Stomach (tissue), 9 donors: ENCODE measurements around the gene VMP1. TPM values are rescaled to one million over a fixed set of nuclear protein-coding genes. Genes with fewer than 3 reads are reported as not detected.

ENCODE experiments used
- DNase-seq, 2 donors: peaks; one replicate each; pipeline versions ENCODE4 v3.0.0 to v3.0.0-alpha.2; 2013 to 2019
- H3K27ac ChIP-seq, 5 donors: fragments of 200-600 bp in 4 of 5; sonication (generic) in 4 of 5; one replicate each; pipeline ENCODE4 v1.5.1; 2013 to 2019; ENCODE audit warnings: mild to moderate bottlenecking in 1 of 5, moderate library complexity in 1 of 5
- H3K27me3 ChIP-seq, 3 donors: fragments of 200-600 bp; sonication (generic); one replicate each; pipeline ENCODE4 v1.5.1; 2017 to 2019; ENCODE audit warnings: mixed run types in 1 of 3
- H3K36me3 ChIP-seq, 4 donors: fragments of 200-600 bp; sonication (generic); 1 replicate in 3 of 4; 2 replicates in 1 of 4; pipeline ENCODE4 v1.5.1; 2016 to 2019
- H3K4me1 ChIP-seq, 4 donors: fragments of 200-600 bp; sonication (generic); one replicate each; pipeline ENCODE4 v1.5.1; 2016 to 2019
- H3K4me3 ChIP-seq, 4 donors: fragments of 200-600 bp; sonication (generic) in 3 of 4; one replicate each; pipeline ENCODE4 v1.5.1; 2016 to 2019; ENCODE audit warnings: mild to moderate bottlenecking in 1 of 4
- H3K9me3 ChIP-seq, 4 donors: fragments of 200-600 bp; sonication (generic); one replicate each; pipeline ENCODE4 v1.5.1; 2016 to 2019
- EP300 ChIP-seq: sonication (generic); formaldehyde crosslinking; IDR thresholded peaks from one replicate; pipeline ENCODE4 v1.6.1; 2017; ENCODE audit warnings: antibody characterized with exemption
- POLR2A ChIP-seq, 4 donors: fragments of 450-650 bp; IDR thresholded peaks; one replicate each; pipeline ENCODE4 v1.6.1; 2016; ENCODE audit warnings: antibody characterized with exemption in 4 of 4, control low read depth in 2 of 4, mild to moderate bottlenecking in 1 of 4, moderate library complexity in 1 of 4
- POLR2AphosphoS5 ChIP-seq, 3 donors: sonication (generic); formaldehyde crosslinking; IDR thresholded peaks; one replicate each; pipeline ENCODE4 v1.6.1; 2016; ENCODE audit warnings: antibody characterized with exemption in 3 of 3
- WGBS, 5 donors: extraction: QIAGEN DNeasy Blood & Tissue Kit in 3 of 5; methylation state at CpG; one replicate each; pipeline versions ENCODE4 v1.1.5 to v1.1.7; 2013 to 2018; 5-methylcytosine and 5-hydroxymethylcytosine counted together
- intact Hi-C: fragments of 100-400 bp; cut with DNase I; formaldehyde crosslinking; loops from one replicate; pipeline ENCODE4 v1.15.1; 2023; ENCODE audit warnings: low total_unique reads
- polyA plus RNA-seq, 3 donors: library from polyadenylated mRNA; stranded (reverse); fragments of 200-250 nt; gene quantifications; one replicate each; pipeline ENCODE4 v1.2.3, GENCODE V29; 2013
- total RNA-seq, 5 donors: library from RNA; depleted of rRNA; stranded (reverse); fragments of >200 nt; gene quantifications; one replicate each; pipeline versions ENCODE4 v1.1.0 to v1.2.3, GENCODE V29; 2014 to 2016
- TF ChIP-seq, protein P1 (sequence below), 7 experiments: fragments of 450-650 bp in 4 of 7; fragments of 200-600 bp in 3 of 7; sonication (generic) in 3 of 7; IDR thresholded peaks; one replicate each; pipeline ENCODE4 v1.5.1; 2016 to 2019; ENCODE audit warnings: antibody characterized with exemption in 7 of 7, control low read depth in 2 of 7, mild to moderate bottlenecking in 1 of 7
- donor health status: healthy with polysubstance abuse.
- donor health status: Bipolar disorder and iron deficiency.
- donor health status: healthy.

The VMP1 gene
- total and polyA plus RNA-seq, 8 donors, result 24.4 to 562 (median 155) TPM

DNA sequence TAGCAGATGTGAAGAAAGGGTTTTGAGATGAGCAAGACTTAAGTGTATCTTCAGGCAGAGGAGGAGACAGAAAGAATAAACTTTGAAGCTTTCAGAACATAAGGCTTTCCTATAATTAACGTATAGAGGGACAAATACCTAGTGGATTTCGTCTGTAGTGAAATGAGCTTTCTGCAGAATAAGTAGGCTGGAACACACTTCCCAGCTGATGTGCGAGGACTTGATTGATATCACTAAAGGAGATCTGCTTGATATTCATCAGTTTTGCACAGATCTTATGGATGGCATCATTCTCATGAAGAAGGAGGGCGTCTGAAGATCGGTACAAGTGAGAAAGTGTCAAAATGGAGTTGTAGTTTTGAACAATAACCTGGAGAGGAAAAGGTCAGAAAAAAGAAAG is 170.5 kb downstream of the VMP1 start:
- no peak for TF ChIP-seq POLR2AphosphoS5 (IDR thresholded peaks at IDR 0.05)
- TF ChIP-seq POLR2A (IDR thresholded peaks at IDR 0.05), result no peak
- TF ChIP-seq EP300, result no peak
- TF ChIP-seq, protein P1, sequence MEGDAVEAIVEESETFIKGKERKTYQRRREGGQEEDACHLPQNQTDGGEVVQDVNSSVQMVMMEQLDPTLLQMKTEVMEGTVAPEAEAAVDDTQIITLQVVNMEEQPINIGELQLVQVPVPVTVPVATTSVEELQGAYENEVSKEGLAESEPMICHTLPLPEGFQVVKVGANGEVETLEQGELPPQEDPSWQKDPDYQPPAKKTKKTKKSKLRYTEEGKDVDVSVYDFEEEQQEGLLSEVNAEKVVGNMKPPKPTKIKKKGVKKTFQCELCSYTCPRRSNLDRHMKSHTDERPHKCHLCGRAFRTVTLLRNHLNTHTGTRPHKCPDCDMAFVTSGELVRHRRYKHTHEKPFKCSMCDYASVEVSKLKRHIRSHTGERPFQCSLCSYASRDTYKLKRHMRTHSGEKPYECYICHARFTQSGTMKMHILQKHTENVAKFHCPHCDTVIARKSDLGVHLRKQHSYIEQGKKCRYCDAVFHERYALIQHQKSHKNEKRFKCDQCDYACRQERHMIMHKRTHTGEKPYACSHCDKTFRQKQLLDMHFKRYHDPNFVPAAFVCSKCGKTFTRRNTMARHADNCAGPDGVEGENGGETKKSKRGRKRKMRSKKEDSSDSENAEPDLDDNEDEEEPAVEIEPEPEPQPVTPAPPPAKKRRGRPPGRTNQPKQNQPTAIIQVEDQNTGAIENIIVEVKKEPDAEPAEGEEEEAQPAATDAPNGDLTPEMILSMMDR (IDR thresholded peaks at IDR 0.05), result no peak
- no peak for DNase-seq
- 87 to 89% (median 89%) methylated on average over 5 of the region's 5 CpGs for WGBS, 5 donors
- Histone ChIP-seq H3K4me3 (no peak overlapping the region), H3K27me3 (no peaks in the 10 kb centered on the region), H3K4me1 (peaks cover 0 to 13% (median 4%) of the 10 kb centered on the region in 4 donors), H3K36me3 (peaks cover 35 to 99% (median 90%) of the 10 kb centered on the region in 4 donors), H3K9me3 (no peaks in the 10 kb centered on the region), H3K27ac (no peak overlapping the region)
- intact Hi-C loops, result no loop called here

DNA sequence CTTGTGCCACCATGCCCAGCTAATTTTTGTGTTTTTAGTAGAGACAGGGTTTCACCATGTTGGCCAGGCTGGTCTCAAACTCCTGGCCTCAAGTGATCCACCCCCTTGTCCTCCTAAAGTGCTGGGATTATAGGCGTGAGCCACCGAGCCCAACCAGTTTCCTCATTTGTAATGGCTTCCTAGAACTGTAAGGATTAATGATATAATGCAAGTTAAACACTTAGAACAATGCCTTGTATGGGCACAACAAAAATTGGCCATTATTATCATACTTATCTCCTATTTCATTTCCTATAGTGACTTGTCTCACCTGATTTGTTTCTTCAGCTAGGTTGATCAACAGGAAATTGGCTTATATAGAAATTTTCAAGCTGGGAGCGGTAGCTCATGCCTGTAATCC is 171.2 kb downstream of the VMP1 start:
- 71 to 93% (median 78%) methylated on average over 3 of the region's 3 CpGs for WGBS, 5 donors
- Histone ChIP-seq H3K4me1 (peaks cover 0 to 10% (median 4%) of the 10 kb centered on the region in 4 donors), H3K4me3 (no peak overlapping the region), H3K27ac (no peak overlapping the region), H3K27me3 (no peaks in the 10 kb centered on the region), H3K9me3 (no peaks in the 10 kb centered on the region), H3K36me3 (peaks cover 41 to 99% (median 91%) of the 10 kb centered on the region in 4 donors)
- DNase-seq, result peak in 1 of 2 donors; percentile 9
- intact Hi-C loops, result no loop called here
- TF ChIP-seq EP300, result no peak
- no peak for TF ChIP-seq POLR2A (IDR thresholded peaks at IDR 0.05)
- no peak for TF ChIP-seq POLR2AphosphoS5 (IDR thresholded peaks at IDR 0.05)
- TF ChIP-seq, protein P1 (IDR thresholded peaks at IDR 0.05), result no peak

DNA sequence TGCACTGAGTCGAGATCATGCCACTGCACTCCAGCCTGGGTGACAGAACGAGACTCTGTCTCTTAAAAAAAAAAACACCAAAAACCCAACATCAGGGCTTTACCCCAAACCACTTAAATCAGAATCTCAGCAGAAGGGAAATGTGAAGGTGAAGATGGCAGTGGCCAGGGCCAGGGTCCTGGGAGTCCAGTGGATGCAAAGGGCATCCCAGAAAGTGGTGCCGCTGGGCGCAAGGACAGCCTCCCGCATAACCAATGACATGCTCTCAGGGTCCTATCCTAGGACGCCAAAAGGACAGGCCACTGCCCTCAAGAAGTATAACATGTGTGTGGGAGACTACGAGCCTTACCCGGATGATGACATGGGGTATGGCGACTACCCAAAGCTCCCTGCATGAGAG is 177.4 kb downstream of the VMP1 start:
- DNase-seq, result no peak
- Histone ChIP-seq H3K36me3 (peaks cover 30 to 98% (median 90%) of the 10 kb centered on the region in 4 donors), H3K4me1 (peaks cover 0 to 7% (median 0%) of the 10 kb centered on the region in 4 donors), H3K27ac (no peak overlapping the region), H3K4me3 (no peak overlapping the region), H3K9me3 (no peaks in the 10 kb centered on the region), H3K27me3 (no peaks in the 10 kb centered on the region)
- TF ChIP-seq POLR2AphosphoS5 (IDR thresholded peaks at IDR 0.05), result no peak
- no peak for TF ChIP-seq POLR2A (IDR thresholded peaks at IDR 0.05)
- TF ChIP-seq EP300, result no peak
- TF ChIP-seq, protein P1 (IDR thresholded peaks at IDR 0.05), result no peak
- intact Hi-C loops, result no loop called here
- WGBS, 5 donors, result 92 to 97% (median 95%) methylated on average over 9 of the region's 9 CpGs

DNA sequence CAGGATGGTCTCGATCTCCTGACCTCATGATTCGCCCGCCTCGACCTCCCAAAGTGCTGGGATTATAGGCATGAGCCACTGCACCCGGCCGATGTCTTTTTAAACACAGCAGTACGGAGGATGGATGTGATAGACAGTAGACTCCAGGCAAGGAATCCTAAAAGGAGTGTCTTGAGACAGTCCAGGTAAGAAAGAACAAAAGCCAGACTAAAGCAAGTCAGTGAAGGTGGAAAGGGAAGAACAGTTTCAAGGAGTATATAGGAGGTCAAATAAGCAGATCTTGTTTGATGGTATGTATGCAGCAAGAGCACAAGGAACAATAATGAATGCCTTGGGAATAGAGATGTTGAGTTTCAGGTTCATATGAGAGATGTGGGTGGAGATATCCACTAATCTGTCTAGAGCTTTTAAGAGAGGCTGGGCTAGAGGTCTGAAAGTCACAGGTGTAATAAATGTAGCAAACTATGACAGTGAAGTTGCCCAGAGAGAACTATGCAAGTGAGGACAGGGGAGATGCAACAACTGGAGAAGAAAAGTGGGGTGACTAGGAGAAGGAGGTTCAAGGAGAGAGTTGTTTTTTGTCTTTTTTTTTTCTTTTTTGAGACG is 180.8 kb downstream of the VMP1 start:
- WGBS, 5 donors, result 96 to 99% (median 97%) methylated on average over 8 of the region's 8 CpGs
- no peak for TF ChIP-seq POLR2A (IDR thresholded peaks at IDR 0.05)
- TF ChIP-seq, protein P1 (IDR thresholded peaks at IDR 0.05), result no peak
- TF ChIP-seq EP300, result no peak
- TF ChIP-seq POLR2AphosphoS5 (IDR thresholded peaks at IDR 0.05), result no peak
- Histone ChIP-seq H3K27me3 (no peaks in the 10 kb centered on the region), H3K27ac (no peak overlapping the region), H3K4me3 (no peak overlapping the region), H3K36me3 (peaks cover 18 to 68% (median 62%) of the 10 kb centered on the region in 4 donors), H3K9me3 (no peaks in the 10 kb centered on the region), H3K4me1 (peaks cover 8 to 30% (median 21%) of the 10 kb centered on the region in 4 donors)
- intact Hi-C loops, result no loop called here
- no peak for DNase-seq
